HFF-Myc (cell line): ENCODE measurements around the gene GPR152.

ENCODE experiments used
- DNase-seq: peaks from one replicate; pipeline ENCODE4 v3.0.0-alpha.2; 2011; ENCODE audit warnings: low read depth; ENCODE audit errors: extremely low read depth
- H3K4me3 ChIP-seq: replicated peaks from 2 replicates; pipeline ENCODE4 v1.5.1; 2011; ENCODE audit warnings: low read depth, mild to moderate bottlenecking, control low read depth, low read length
- TF ChIP-seq, protein P1 (sequence below): IDR thresholded peaks from 2 replicates; pipeline ENCODE4 v1.5.1; 2012; ENCODE audit warnings: mild to moderate bottlenecking, low read depth, low read length, control low read depth; ENCODE audit errors: missing control alignments

The GPR152 gene

GRCh38 chr11:67433536-67434394, 18.8 kb downstream of the GPR152 start:
- TF ChIP-seq, protein P1, sequence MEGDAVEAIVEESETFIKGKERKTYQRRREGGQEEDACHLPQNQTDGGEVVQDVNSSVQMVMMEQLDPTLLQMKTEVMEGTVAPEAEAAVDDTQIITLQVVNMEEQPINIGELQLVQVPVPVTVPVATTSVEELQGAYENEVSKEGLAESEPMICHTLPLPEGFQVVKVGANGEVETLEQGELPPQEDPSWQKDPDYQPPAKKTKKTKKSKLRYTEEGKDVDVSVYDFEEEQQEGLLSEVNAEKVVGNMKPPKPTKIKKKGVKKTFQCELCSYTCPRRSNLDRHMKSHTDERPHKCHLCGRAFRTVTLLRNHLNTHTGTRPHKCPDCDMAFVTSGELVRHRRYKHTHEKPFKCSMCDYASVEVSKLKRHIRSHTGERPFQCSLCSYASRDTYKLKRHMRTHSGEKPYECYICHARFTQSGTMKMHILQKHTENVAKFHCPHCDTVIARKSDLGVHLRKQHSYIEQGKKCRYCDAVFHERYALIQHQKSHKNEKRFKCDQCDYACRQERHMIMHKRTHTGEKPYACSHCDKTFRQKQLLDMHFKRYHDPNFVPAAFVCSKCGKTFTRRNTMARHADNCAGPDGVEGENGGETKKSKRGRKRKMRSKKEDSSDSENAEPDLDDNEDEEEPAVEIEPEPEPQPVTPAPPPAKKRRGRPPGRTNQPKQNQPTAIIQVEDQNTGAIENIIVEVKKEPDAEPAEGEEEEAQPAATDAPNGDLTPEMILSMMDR = no peak
- no peak overlapping the region for H3K4me3 ChIP-seq
- DNase-seq = no peak

DNA sequence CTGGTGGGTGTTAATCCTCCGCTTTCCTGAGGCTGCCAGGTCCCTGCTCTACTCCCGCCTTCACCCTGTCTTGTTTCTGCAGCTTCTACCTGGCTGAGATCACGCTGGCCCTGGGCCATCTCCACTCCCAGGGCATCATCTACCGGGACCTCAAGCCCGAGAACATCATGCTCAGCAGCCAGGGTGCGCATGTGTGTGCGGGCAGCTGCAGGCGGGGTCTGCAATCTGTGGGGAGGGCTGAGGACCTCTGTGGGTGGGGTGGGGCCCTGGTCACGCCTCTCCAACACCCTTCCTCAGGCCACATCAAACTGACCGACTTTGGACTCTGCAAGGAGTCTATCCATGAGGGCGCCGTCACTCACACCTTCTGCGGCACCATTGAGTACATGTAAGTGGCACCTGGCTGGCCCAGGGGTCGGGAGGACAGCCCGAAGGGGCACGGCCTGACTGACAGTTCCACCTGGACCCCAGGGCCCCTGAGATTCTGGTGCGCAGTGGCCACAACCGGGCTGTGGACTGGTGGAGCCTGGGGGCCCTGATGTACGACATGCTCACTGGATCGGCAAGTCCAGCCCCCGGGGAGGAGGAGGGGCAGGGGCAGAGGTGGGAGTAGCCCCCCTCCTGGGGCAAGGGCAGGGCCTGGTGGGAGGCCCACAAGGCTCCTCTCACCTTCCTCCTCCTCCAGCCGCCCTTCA, 19.7 kb downstream of the GPR152 start:
- DNase-seq = no peak
- TF ChIP-seq, protein P1 = no peak
- H3K4me3 ChIP-seq = no peak overlapping the region

GRCh38 chr11:67431346-67432249, 20.9 kb downstream of the GPR152 start:
- TF ChIP-seq, protein P1 = no peak

GRCh38 chr11:67429722-67430121, 22.8 kb downstream of the GPR152 start:
- no peak for DNase-seq
- peak overlapping the region; percentile 66 for H3K4me3 ChIP-seq

More at GRCh38 chr11:67431346-67432249, 20.9 kb downstream of the GPR152 start:
- no peak for DNase-seq
- no peak overlapping the region for H3K4me3 ChIP-seq

DNA sequence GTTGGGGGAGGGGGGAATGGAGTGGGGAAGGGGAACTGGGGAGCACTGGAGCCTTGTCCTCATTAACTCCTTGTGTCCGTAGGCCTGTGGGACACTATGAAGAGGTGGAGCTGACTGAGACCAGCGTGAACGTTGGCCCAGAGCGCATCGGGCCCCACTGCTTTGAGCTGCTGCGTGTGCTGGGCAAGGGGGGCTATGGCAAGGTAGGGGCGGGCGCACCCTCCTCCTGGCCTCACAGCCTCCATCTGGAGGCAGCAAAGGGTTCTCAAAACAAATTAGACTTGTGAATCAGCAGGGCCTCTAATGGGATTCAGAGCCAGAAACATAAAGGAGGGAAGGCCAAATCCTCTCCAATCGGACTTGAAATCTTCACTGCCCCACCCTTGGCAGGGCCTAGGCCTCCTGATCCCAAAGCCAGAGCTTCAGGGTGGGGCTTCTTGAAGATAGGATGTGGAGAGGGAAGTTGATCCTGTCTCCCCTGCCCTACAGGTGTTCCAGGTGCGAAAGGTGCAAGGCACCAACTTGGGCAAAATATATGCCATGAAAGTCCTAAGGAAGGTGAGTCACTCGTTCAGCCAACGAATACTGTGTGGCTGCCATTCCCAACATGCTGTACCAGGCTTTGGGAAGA, 23.4 kb downstream of the GPR152 start:
- H3K4me3 ChIP-seq = peak overlapping the region; percentile 66
- DNase-seq = no peak
- TF ChIP-seq, protein P1 = no peak

More at GRCh38 chr11:67429722-67430121, 22.8 kb downstream of the GPR152 start:
- TF ChIP-seq, protein P1 = no peak
